Panc1 (cell line): ENCODE data around the gene CDK5RAP2.

Experiments used
- CTCF ChIP-seq: fragments of 450-650 bp; IDR thresholded peaks from 2 replicates; pipeline ENCODE4 v1.5.1; 2017; ENCODE audit warnings: mild to moderate bottlenecking
- TF ChIP-seq, protein P1 (sequence below), 2 experiments: IDR thresholded peaks; 2 replicates each; pipeline ENCODE4 v1.6.1; 2011 to 2012; ENCODE audit warnings: low read depth in 2 of 2, control low read depth in 1 of 2, low read length in 1 of 2, mild to moderate bottlenecking in 1 of 2, moderate library complexity in 1 of 2; ENCODE audit not compliant: insufficient read depth in 1 of 2

DNA sequence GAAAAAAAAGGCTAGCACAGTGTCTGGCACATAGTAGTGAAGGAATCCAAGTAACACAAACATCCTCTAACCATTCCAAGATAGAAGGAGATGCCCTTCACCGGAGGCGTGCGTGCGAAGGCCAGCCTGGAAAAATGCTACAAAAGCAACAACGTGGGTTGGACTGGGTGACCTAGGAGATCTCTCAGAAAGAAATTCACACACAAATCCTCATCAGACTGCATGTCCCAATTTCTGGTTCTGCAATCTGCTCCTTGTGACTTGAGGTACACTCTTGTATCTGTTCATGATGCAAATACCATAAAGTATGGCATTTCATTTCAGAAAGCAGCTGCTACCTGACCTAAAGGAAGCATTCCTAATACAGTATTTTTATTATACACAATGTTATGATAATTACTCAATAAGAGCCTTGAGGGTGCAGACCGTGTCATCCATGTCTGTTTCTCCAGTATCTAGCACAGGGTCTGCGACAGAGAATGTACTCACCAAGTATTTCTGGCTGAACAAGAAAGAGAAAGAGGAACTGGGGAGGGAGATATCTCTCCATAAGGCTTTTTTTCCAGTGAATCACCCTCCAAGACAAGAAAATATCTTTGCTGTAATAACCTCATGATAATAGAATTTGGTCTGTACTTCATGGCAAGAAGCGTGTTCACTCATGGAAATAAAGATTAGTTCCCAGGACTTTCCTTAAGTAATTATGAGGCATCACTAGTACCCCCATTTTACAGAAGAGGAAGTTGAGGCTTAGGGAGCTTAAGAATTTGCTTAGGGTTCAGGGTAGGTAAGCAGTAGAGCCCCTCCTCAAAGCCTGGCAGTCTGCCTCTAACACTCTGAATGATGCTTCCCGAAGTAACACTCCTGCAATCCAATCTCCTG, 138.3 kb downstream of the CDK5RAP2 start:
- no peak for TF ChIP-seq CTCF
- TF ChIP-seq, protein P1, sequence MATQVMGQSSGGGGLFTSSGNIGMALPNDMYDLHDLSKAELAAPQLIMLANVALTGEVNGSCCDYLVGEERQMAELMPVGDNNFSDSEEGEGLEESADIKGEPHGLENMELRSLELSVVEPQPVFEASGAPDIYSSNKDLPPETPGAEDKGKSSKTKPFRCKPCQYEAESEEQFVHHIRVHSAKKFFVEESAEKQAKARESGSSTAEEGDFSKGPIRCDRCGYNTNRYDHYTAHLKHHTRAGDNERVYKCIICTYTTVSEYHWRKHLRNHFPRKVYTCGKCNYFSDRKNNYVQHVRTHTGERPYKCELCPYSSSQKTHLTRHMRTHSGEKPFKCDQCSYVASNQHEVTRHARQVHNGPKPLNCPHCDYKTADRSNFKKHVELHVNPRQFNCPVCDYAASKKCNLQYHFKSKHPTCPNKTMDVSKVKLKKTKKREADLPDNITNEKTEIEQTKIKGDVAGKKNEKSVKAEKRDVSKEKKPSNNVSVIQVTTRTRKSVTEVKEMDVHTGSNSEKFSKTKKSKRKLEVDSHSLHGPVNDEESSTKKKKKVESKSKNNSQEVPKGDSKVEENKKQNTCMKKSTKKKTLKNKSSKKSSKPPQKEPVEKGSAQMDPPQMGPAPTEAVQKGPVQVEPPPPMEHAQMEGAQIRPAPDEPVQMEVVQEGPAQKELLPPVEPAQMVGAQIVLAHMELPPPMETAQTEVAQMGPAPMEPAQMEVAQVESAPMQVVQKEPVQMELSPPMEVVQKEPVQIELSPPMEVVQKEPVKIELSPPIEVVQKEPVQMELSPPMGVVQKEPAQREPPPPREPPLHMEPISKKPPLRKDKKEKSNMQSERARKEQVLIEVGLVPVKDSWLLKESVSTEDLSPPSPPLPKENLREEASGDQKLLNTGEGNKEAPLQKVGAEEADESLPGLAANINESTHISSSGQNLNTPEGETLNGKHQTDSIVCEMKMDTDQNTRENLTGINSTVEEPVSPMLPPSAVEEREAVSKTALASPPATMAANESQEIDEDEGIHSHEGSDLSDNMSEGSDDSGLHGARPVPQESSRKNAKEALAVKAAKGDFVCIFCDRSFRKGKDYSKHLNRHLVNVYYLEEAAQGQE (IDR thresholded peaks at IDR 0.05; ENCODE audit: insufficient read depth in 1 of 2, low read depth in 2 of 2, low read length in 1 of 2) = no peak
